Astrocyte of the spinal cord (primary cell): Measurements from ENCODE around the gene KRABD2.

ENCODE experiments used
- DNase-seq: peaks from one replicate; pipeline ENCODE4 v3.0.0; 2011; ENCODE audit warnings: low read depth, low spot score
- H3K4me3 ChIP-seq: 2 replicates; pipeline ENCODE4 v1.5.1; 2011; ENCODE audit warnings: low read depth, mild to moderate bottlenecking, low read length, moderate library complexity
- CTCF ChIP-seq: IDR thresholded peaks from 2 replicates; pipeline ENCODE4 v1.5.1; 2012; ENCODE audit warnings: low read depth, mild to moderate bottlenecking, low read length, inconsistent platforms
- in situ Hi-C: cut with HindIII; loops from 2 replicates; pipeline ENCODE4 v1.10.0; 2017; ENCODE audit warnings: low sequenced_read_pairs

KRABD2 gene

GRCh38 chr17:8393470-8394231 is 17.1 kb upstream of the KRABD2 start:
- H3K4me3 ChIP-seq = no peak overlapping the region
- in situ Hi-C loops = no loop called here
- no peak for DNase-seq
- no peak for TF ChIP-seq CTCF

DNA sequence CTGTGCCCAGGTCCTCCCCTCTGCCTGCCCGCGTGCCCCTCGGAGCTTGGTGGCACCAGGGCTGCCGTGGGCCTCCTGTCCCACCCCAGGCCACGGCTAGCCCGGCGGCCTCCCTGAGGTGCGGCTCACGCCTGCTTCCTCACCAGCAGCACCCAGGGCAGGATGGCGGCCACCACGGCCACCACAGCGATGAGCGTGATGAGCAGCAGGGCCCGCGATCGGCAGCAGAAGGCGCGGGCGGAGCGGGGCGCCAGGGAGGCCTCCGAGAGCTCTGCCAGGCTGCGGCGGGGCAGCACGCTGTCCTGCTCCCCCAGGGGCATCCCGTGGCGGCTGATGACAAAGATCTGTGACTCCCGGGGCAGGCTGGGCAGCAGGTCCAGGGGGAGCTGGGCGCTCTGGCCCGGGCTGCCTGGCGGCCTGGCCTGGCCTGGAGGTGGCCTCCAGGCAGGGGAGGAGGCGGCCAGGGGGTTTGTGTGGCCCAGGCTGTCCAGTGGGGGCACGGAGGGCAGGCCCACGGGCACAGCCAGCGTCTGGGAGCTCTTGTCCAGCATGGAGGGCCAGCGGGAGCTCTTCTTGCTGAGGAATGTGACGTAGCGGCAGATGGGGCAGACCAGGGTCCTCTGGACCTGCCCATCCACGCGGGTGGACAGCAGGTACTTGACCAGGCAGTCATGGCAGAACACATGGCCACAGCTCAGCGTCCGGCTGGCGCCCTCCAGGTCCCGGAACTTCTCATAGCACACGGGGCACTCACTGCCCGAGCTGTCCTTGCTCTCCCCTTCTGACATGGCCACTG is 16.4 kb upstream of the KRABD2 start:
- DNase-seq = no peak
- in situ Hi-C loops = no loop called here
- H3K4me3 ChIP-seq = no peak overlapping the region
- no peak for TF ChIP-seq CTCF

DNA sequence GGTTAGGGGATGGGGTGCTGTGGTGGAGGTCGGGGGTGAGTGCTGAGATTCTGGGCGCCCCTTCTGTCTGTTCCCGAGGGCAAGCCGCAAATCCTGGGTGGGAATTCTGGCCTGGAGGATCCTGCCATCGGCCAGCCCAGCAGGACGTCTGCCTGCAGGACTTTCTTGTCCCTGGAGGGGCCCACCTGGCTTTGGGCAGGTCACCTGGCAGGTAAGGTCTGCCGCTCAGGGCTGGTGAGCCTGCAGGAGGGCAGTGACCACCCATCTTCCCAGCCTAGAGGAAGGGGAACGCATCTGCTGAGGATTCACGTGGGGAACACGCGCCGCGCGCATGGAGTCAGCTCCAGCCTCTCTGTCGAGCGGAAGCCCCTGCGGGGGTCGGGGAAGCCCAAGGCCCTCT is 15.8 kb upstream of the KRABD2 start:
- TF ChIP-seq CTCF = no peak
- no peak for DNase-seq
- in situ Hi-C loops = no loop called here
- no peak overlapping the region for H3K4me3 ChIP-seq

DNA sequence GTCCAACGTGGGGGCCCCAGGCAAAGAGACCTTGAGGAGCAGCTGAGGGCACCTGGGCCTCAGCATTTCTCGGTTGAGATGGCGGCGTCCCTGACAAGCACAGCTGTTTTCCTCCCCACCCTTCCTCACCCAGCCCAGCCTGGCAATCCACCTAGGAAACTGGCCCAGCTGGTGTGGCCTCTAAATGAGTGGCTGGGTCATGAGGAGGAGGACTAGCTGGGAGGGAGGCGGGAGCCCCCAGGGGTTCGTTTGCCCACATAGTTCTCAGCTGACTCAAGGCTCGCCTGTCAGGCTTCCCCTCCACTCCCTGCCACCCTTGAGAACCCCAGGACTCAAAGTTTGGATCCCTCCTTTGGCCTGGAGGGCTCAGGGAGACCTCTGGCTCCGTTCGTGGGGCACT is 15.2 kb upstream of the KRABD2 start:
- in situ Hi-C loops = no loop called here
- no peak for TF ChIP-seq CTCF
- DNase-seq = no peak
- H3K4me3 ChIP-seq = no peak overlapping the region

DNA sequence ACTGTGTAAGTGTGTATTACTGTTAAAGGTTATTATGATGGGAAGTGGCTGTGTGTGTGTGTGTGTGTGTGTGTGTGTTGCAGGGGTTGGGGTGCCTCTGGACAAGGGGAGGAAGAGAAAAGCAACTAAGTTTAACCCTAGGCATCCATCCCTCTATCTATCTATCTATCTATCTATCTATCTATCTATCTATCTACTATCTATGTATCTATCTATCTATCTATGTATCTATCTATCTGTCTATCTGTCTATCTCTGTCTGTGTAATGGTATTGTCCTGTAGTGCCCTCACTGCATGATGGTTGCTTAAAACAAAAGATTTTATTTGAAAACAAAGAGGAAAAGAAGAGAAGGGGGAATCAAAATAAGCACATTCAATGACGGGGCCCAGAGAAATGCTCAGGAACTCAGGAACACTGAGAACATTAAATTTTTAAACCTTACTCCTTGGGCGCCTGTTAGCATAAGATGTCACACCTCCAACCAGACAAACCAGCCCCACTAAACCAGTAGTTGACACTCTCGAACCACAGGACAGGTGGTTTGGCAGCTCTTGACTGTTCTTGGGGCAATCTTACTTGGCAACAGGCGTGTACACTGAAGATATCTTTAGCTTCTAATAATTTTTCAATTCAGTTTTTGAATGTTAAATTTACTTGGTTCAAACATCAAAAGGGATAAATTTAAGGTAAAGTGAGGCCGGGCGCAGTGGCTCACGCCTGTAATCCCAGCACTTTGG is 11.6 kb upstream of the KRABD2 start:
- no peak for DNase-seq
- no peak for TF ChIP-seq CTCF
- in situ Hi-C loops = no loop called here
- H3K4me3 ChIP-seq = no peak overlapping the region

DNA sequence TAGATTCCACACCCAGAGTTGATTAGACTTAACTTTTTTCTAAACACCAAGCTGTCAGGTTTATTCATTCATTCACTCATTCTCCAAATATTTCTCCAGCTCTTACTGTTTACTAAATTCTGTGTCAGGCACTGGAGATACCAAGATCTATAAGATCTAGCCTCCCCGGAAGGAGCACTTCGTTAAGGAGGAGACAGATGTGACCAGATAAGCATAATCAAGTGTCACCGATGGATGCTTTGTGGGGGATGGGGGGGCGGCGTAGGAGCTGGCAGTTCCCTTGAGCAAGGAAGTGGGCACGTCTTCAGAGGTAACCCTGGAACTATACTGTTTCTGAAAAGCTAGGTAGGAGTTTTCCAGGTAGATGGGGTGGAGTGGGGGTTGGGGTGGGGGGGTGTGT is 10.3 kb upstream of the KRABD2 start:
- in situ Hi-C loops = no loop called here
- H3K4me3 ChIP-seq = no peak overlapping the region
- TF ChIP-seq CTCF = no peak
- no peak for DNase-seq
